ENCODE data around the gene CALML5.

DNA sequence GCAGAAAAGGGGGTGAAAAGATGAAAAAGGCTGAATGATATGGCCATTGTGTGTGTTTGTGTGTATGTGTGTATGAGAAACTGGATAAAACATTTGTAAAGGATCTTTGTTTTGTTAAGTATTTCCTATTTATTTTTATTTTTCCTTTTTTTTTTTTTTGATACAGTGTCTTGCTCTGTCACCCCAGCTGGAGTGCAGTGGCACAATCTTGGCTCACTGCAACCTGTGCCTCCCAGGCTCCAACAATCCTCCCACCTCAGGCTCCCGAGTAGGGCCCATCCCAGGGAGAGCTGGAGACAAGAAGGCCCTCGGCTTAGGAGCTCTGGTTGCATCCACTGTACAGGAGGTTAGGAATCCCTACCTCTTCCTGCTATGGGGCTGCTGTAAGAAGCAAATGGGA, 6.9 kb upstream of the CALML5 start:
- TF ChIP-seq TAF1 (IDR thresholded peaks at IDR 0.05; ENCODE audit: low read depth), result no peak
- no peak for TF ChIP-seq NFIC (IDR thresholded peaks at IDR 0.05)
- TF ChIP-seq YY1 (IDR thresholded peaks at IDR 0.05; ENCODE audit: low read depth), result no peak
- TF ChIP-seq FOXM1 (IDR thresholded peaks at IDR 0.05; ENCODE audit: borderline replicate concordance, low read depth), result no peak
- no peak for TF ChIP-seq EP300 (IDR thresholded peaks at IDR 0.05; ENCODE audit: borderline replicate concordance)
- no peak for TF ChIP-seq CEBPB (IDR thresholded peaks at IDR 0.05)
- no peak for TF ChIP-seq ZBTB7A (IDR thresholded peaks at IDR 0.05; ENCODE audit: low read depth)
- TF ChIP-seq, protein P1, sequence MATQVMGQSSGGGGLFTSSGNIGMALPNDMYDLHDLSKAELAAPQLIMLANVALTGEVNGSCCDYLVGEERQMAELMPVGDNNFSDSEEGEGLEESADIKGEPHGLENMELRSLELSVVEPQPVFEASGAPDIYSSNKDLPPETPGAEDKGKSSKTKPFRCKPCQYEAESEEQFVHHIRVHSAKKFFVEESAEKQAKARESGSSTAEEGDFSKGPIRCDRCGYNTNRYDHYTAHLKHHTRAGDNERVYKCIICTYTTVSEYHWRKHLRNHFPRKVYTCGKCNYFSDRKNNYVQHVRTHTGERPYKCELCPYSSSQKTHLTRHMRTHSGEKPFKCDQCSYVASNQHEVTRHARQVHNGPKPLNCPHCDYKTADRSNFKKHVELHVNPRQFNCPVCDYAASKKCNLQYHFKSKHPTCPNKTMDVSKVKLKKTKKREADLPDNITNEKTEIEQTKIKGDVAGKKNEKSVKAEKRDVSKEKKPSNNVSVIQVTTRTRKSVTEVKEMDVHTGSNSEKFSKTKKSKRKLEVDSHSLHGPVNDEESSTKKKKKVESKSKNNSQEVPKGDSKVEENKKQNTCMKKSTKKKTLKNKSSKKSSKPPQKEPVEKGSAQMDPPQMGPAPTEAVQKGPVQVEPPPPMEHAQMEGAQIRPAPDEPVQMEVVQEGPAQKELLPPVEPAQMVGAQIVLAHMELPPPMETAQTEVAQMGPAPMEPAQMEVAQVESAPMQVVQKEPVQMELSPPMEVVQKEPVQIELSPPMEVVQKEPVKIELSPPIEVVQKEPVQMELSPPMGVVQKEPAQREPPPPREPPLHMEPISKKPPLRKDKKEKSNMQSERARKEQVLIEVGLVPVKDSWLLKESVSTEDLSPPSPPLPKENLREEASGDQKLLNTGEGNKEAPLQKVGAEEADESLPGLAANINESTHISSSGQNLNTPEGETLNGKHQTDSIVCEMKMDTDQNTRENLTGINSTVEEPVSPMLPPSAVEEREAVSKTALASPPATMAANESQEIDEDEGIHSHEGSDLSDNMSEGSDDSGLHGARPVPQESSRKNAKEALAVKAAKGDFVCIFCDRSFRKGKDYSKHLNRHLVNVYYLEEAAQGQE (IDR thresholded peaks at IDR 0.05; ENCODE audit: low read depth), result no peak
- TF ChIP-seq RAD21 (IDR thresholded peaks at IDR 0.05; ENCODE audit: low read depth), result no peak
- TF ChIP-seq CREB1 (IDR thresholded peaks at IDR 0.05; ENCODE audit: low read depth), result no peak
- TF ChIP-seq, protein P2, sequence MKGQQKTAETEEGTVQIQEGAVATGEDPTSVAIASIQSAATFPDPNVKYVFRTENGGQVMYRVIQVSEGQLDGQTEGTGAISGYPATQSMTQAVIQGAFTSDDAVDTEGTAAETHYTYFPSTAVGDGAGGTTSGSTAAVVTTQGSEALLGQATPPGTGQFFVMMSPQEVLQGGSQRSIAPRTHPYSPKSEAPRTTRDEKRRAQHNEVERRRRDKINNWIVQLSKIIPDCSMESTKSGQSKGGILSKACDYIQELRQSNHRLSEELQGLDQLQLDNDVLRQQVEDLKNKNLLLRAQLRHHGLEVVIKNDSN (IDR thresholded peaks at IDR 0.05), result no peak
- TF ChIP-seq TEAD4 (IDR thresholded peaks at IDR 0.05), result no peak
- TF ChIP-seq, protein P3, sequence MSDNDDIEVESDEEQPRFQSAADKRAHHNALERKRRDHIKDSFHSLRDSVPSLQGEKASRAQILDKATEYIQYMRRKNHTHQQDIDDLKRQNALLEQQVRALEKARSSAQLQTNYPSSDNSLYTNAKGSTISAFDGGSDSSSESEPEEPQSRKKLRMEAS (IDR thresholded peaks at IDR 0.05), result no peak
- no peak for TF ChIP-seq TCF12 (IDR thresholded peaks at IDR 0.05; ENCODE audit: low read depth)
